H1 (cell line): ENCODE measurements around the gene CCNC. TPM values are rescaled to one million over a fixed set of nuclear protein-coding genes. Genes with fewer than 3 reads are reported as not detected.

Experiments used
- CTCF ChIA-PET: fragments of 300-600 bp; sonication (Branson Sonifier 250); formaldehyde crosslinking; loops from one replicate; lab custom pipeline; 2021; ENCODE audit not compliant: partially characterized antibody; lab: Charles Lee
- POLR2A ChIA-PET: fragments of 300-600 bp; sonication (Branson Sonifier 250); formaldehyde crosslinking; loops from one replicate; lab custom pipeline; 2021; ENCODE audit warnings: inconsistent platforms; ENCODE audit not compliant: partially characterized antibody; lab: Charles Lee
- DNase-seq, 2 experiments: peaks; one replicate each; pipeline versions ENCODE4 v3.0.0 to v3.0.0-alpha.2; 2010 to 2022; ENCODE audit warnings: low spot score in 2 of 2, low read depth in 1 of 2, mixed read lengths in 1 of 2
- FAIRE-seq: peaks from 2 replicates; lab custom pipeline; 2011; peaks lifted over from hg19 to GRCh38; lab: Jason Lieb, UNC
- H2AFZ ChIP-seq: 2 replicates; pipeline ENCODE4 v1.8.1; 2012; ENCODE audit warnings: low read length, inconsistent platforms
- H2AK5ac ChIP-seq: 2 replicates; pipeline ENCODE4 v1.6.1; 2013; ENCODE audit warnings: low read depth, low read length
- H2BK120ac ChIP-seq: replicated peaks from 2 replicates; pipeline ENCODE3; 2013; ENCODE audit warnings: low read depth, low read length, inconsistent platforms
- H2BK12ac ChIP-seq: 2 replicates; pipeline ENCODE4 v1.6.1; 2013; ENCODE audit warnings: low read depth, low read length
- H2BK15ac ChIP-seq: 2 replicates; pipeline ENCODE4 v1.6.1; 2013; ENCODE audit warnings: low read length
- H2BK20ac ChIP-seq: 2 replicates; pipeline ENCODE4 v1.6.1; 2013; ENCODE audit warnings: low read length
- H2BK5ac ChIP-seq: 2 replicates; pipeline ENCODE4 v1.6.1; 2013; ENCODE audit warnings: low read depth, low read length
- H3K14ac ChIP-seq: 2 replicates; pipeline ENCODE4 v1.6.1; 2013; ENCODE audit warnings: inconsistent platforms; ENCODE audit not compliant: insufficient read length
- H3K18ac ChIP-seq: 2 replicates; pipeline ENCODE4 v1.6.1; 2013; ENCODE audit warnings: low read length; ENCODE audit errors: extremely low read depth
- H3K23ac ChIP-seq: 2 replicates; pipeline ENCODE4 v1.6.1; 2013; ENCODE audit warnings: inconsistent platforms; ENCODE audit not compliant: insufficient read length
- H3K23me2 ChIP-seq: 2 replicates; pipeline ENCODE4 v1.6.1; 2013; ENCODE audit warnings: low read depth, low read length
- H3K27ac ChIP-seq: 2 replicates; pipeline ENCODE4 v1.6.1; 2011; ENCODE audit warnings: low read depth, low read length, inconsistent platforms
- H3K27me3 ChIP-seq, 4 experiments: replicated peaks in 1 of 4; 1 replicate in 1 of 4; 2 replicates in 3 of 4; pipeline versions ENCODE4 v1.6.1 to v1.8.1; 2011 to 2013; ENCODE audit warnings: low read length in 3 of 4, mild to moderate bottlenecking in 3 of 4, inconsistent platforms in 2 of 4, mixed read lengths in 2 of 4, moderate library complexity in 1 of 4; ENCODE audit not compliant: control insufficient read depth in 3 of 4, insufficient read depth in 3 of 4; ENCODE audit errors: extremely low read depth in 1 of 4
- H3K36me3 ChIP-seq, 4 experiments: 2 replicates each; pipeline versions ENCODE4 v1.6.1 to v1.8.1; 2011 to 2013; ENCODE audit warnings: mild to moderate bottlenecking in 4 of 4, low read length in 3 of 4, moderate library complexity in 2 of 4, control low read depth in 1 of 4, inconsistent platforms in 1 of 4; ENCODE audit not compliant: insufficient read depth in 4 of 4, control insufficient read depth in 2 of 4
- H3K4ac ChIP-seq: replicated peaks from 2 replicates; pipeline ENCODE3; 2013; ENCODE audit warnings: low read length, low read depth, mixed read lengths, inconsistent platforms; ENCODE audit not compliant: insufficient read length
- H3K4me1 ChIP-seq, 4 experiments: replicated peaks in 1 of 4; 1 replicate in 1 of 4; 2 replicates in 3 of 4; pipeline versions ENCODE4 v1.6.1 to v1.8.1; 2011 to 2013; ENCODE audit warnings: low read length in 3 of 4, inconsistent platforms in 2 of 4, mixed read lengths in 1 of 4; ENCODE audit not compliant: insufficient read depth in 4 of 4, control insufficient read depth in 3 of 4
- H3K4me2 ChIP-seq, 2 experiments: 2 replicates each; pipeline versions ENCODE4 v1.6.1 to v1.8.1; 2011 to 2013; ENCODE audit warnings: low read depth in 2 of 2, low read length in 2 of 2, control low read depth in 1 of 2, inconsistent platforms in 1 of 2, mild to moderate bottlenecking in 1 of 2; ENCODE audit not compliant: insufficient read depth in 1 of 2
- H3K4me3 ChIP-seq, 4 experiments: fragments of 200-600, 300-600 bp in 1 of 4; sonication (generic), shearing (Covaris generic), sonication (Bioruptor Twin) in 1 of 4; 2 replicates each; pipeline versions ENCODE4 v1.5.1 to v1.8.1; 2011 to 2016; ENCODE audit warnings: low read length in 4 of 4, low read depth in 3 of 4, control low read depth in 2 of 4, inconsistent platforms in 2 of 4, mild to moderate bottlenecking in 2 of 4, mixed read lengths in 1 of 4, moderate library complexity in 1 of 4; ENCODE audit not compliant: insufficient read depth in 2 of 4; ENCODE audit errors: extremely low read depth in 1 of 4
- H3K56ac ChIP-seq: replicated peaks from 2 replicates; pipeline ENCODE3; 2013; ENCODE audit warnings: low read depth, mild to moderate bottlenecking, mixed read lengths, low read length, inconsistent platforms; ENCODE audit not compliant: insufficient read length
- H3K79me1 ChIP-seq: 2 replicates; pipeline ENCODE4 v1.6.1; 2013; ENCODE audit warnings: low read depth, low read length, control low read depth
- H3K79me2 ChIP-seq, 2 experiments: 2 replicates each; pipeline versions ENCODE4 v1.6.1 to v1.8.1; 2012 to 2013; ENCODE audit warnings: low read length in 2 of 2, mild to moderate bottlenecking in 2 of 2, inconsistent platforms in 1 of 2; ENCODE audit not compliant: insufficient read depth in 2 of 2, control insufficient read depth in 1 of 2
- H3K9ac ChIP-seq, 4 experiments: replicated peaks in 1 of 4; 1 replicate in 1 of 4; 2 replicates in 3 of 4; pipeline versions ENCODE4 v1.6.1 to v1.8.1; 2011 to 2013; ENCODE audit warnings: low read depth in 3 of 4, low read length in 3 of 4, control low read depth in 2 of 4, mild to moderate bottlenecking in 2 of 4, moderate library complexity in 2 of 4, inconsistent platforms in 1 of 4; ENCODE audit errors: extremely low read depth in 1 of 4
- H3K9me3 ChIP-seq, 2 experiments: 2 replicates each; pipeline versions ENCODE4 v1.6.1 to v1.8.1; 2012 to 2013; ENCODE audit warnings: mild to moderate bottlenecking in 2 of 2, moderate library complexity in 2 of 2, control low read depth in 1 of 2, inconsistent platforms in 1 of 2, low read depth in 1 of 2, low read length in 1 of 2, mixed read lengths in 1 of 2; ENCODE audit not compliant: insufficient read depth in 2 of 2
- H4K20me1 ChIP-seq, 2 experiments: replicated peaks in 1 of 2; 2 replicates each; pipeline versions ENCODE3 to v1.8.1; 2011 to 2013; ENCODE audit warnings: inconsistent platforms in 2 of 2, low read length in 2 of 2, mild to moderate bottlenecking in 1 of 2; ENCODE audit not compliant: insufficient read depth in 2 of 2, control insufficient read depth in 1 of 2
- H4K5ac ChIP-seq: 2 replicates; pipeline ENCODE4 v1.6.1; 2013; ENCODE audit warnings: low read length, low read depth, mixed read lengths, inconsistent platforms; ENCODE audit not compliant: insufficient read length
- H4K8ac ChIP-seq: 2 replicates; pipeline ENCODE4 v1.8.0; 2013; ENCODE audit warnings: mild to moderate bottlenecking, moderate library complexity, low read length, inconsistent platforms; ENCODE audit not compliant: insufficient read depth; ENCODE audit errors: extremely low read depth
- H4K91ac ChIP-seq: replicated peaks from 2 replicates; pipeline ENCODE3; 2013; ENCODE audit warnings: low read length, mixed read lengths, inconsistent platforms; ENCODE audit not compliant: insufficient read length
- EGR1 ChIP-seq: IDR thresholded peaks from 2 replicates; pipeline ENCODE4 v1.6.1; 2011; ENCODE audit warnings: low read depth, low read length, borderline replicate concordance
- JUND ChIP-seq: IDR thresholded peaks from 2 replicates; pipeline ENCODE4 v1.6.1; 2011; ENCODE audit warnings: mild to moderate bottlenecking, improper control_type of control experiment, low read length
- polyA plus RNA-seq, 7 experiments: library from polyadenylated mRNA; depleted of rRNA in 3 of 7; stranded (reverse) in 5 of 7; unstranded in 2 of 7; fragments of >200 nt in 5 of 7; fragments of 200-250 nt in 2 of 7; gene quantifications; 1 replicate in 5 of 7; 2 replicates in 1 of 7; 4 replicates in 1 of 7; pipeline versions ENCODE4 v1.2.1 to v1.2.3, GENCODE V29; 2011 to 2013; ENCODE audit warnings: missing spikeins in 2 of 7, mixed read lengths in 2 of 7
- total RNA-seq: library from RNA; stranded (reverse); fragmentation: NEBNext Ultra II Directional; extraction: Animal tissue kit (Norgen Biotek cat#: 25700); gene quantifications from 2 replicates; pipeline ENCODE4 v1.2.1, GENCODE V29; 2021

The CCNC gene
- total and polyA plus RNA-seq, 2 of the 8 experiments (the other 6 are each of a cell fraction or from before 2014, with no cell fraction given), result 45.4 to 107 TPM

DNA sequence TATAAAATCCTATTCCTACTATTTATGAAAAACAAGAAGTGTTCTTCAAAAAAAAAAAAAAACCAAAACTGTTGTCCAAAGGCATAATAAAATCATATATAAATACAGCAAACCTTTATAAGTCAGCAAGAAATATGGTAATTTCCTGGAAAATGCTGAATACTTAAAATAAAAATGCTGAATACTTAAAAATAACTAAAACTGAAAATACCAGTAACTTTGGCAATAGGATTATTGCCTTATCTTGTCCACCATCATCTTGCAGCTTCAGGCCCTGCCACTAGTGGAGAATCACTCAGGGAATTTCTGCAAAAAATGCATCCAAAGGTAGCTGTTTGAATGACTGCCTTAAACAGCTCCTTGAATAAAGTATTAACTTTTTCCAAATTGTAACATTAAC lies 24.5 kb downstream of the CCNC start:
- H3K79me2 ChIP-seq, result no peaks in the 10 kb centered on the region
- FAIRE-seq (no peak), DNase-seq (no peak)
- H3K79me1 ChIP-seq, result no peaks in the 10 kb centered on the region; the same call in 1 of the 2 replicates
- H3K23me2 ChIP-seq, result no peaks in the 10 kb centered on the region
- no peak overlapping the region for H4K8ac ChIP-seq
- H3K23ac ChIP-seq, result no peak overlapping the region
- H2BK15ac ChIP-seq, result no peak overlapping the region
- peaks cover 10 to 82% (median 27%) of the 10 kb centered on the region in 4 experiments for H3K36me3 ChIP-seq
- no peak overlapping the region for H3K14ac ChIP-seq
- H2BK5ac ChIP-seq, result no peak overlapping the region
- ChIA-PET CTCF (interaction anchor here (1.7 kb wide), 1 partner anchor 11 kb away, joined by 4 read pairs; no protein-coding TSS in a partner anchor), POLR2A (interaction anchor here (1.6 to 3.1 kb wide), 3 partner anchors 13 to 24 kb away, joined by 6 to 16 read pairs (median 11); partner anchors contain the start of gene CCNC)
- no peak overlapping the region for H3K4me2 ChIP-seq
- H4K20me1 ChIP-seq, result peaks cover 0 to 1% of the 10 kb centered on the region in 2 experiments
- H3K56ac ChIP-seq, result no peak overlapping the region
- H2BK20ac ChIP-seq, result no peak overlapping the region
- no peak overlapping the region for H4K5ac ChIP-seq
- no peak overlapping the region for H2BK12ac ChIP-seq
- H3K4me1 ChIP-seq, result no peaks in the 10 kb centered on the region
- H2BK120ac ChIP-seq, result no peak overlapping the region
- TF ChIP-seq EGR1, result no peak
- no peak for TF ChIP-seq JUND
- no peak overlapping the region for H3K27ac ChIP-seq
- no peak overlapping the region for H3K4ac ChIP-seq
- no peak overlapping the region for H2AK5ac ChIP-seq
- H3K9ac ChIP-seq, result no peak overlapping the region
- no peaks in the 10 kb centered on the region for H3K27me3 ChIP-seq
- H4K91ac ChIP-seq, result no peak overlapping the region
- H3K4me3 ChIP-seq, result no peak overlapping the region
- H3K9me3 ChIP-seq, result no peaks in the 10 kb centered on the region
- no peak overlapping the region for H2AFZ ChIP-seq
- H3K18ac ChIP-seq, result no peak overlapping the region
